OCI-LY1 (cell line): Measurements from ENCODE around the gene TECTA.

ENCODE experiments used
- H2AFZ ChIP-seq: fragments of 200-600 bp; sonication (generic), shearing (Covaris generic); 2 replicates; pipeline ENCODE4 v1.6.0; 2014; ENCODE audit warnings: antibody characterized with exemption, mild to moderate bottlenecking, low read length
- H3F3A ChIP-seq: fragments of 200-600 bp; sonication (generic), shearing (Covaris generic); 2 replicates; pipeline ENCODE4 v1.6.0; 2014; ENCODE audit warnings: mild to moderate bottlenecking, antibody characterized with exemption, low read length, moderate library complexity; ENCODE audit not compliant: insufficient read depth
- H3K27ac ChIP-seq: fragments of 200-600 bp; sonication (generic); 2 replicates; pipeline ENCODE4 v1.5.1; 2014; ENCODE audit warnings: low read length, mixed run types, mild to moderate bottlenecking, low read depth; ENCODE audit not compliant: poor library complexity, severe bottlenecking
- H3K27me3 ChIP-seq: fragments of 200-600 bp; sonication (generic); 2 replicates; pipeline ENCODE4 v1.6.0; 2014; ENCODE audit warnings: antibody characterized with exemption, mild to moderate bottlenecking, low read length, moderate library complexity; ENCODE audit not compliant: insufficient read depth
- H3K36me3 ChIP-seq: fragments of 200-600 bp; sonication (generic); 2 replicates; pipeline ENCODE4 v1.6.1; 2014; ENCODE audit warnings: mild to moderate bottlenecking, antibody characterized with exemption, low read length, moderate library complexity, mixed read lengths; ENCODE audit not compliant: insufficient read depth
- H3K4me1 ChIP-seq: fragments of 200-600 bp; sonication (generic); 2 replicates; pipeline ENCODE4 v1.5.1; 2014; ENCODE audit warnings: mild to moderate bottlenecking, low read length, moderate library complexity; ENCODE audit not compliant: insufficient read depth, severe bottlenecking
- H3K4me2 ChIP-seq: fragments of 200-600 bp; sonication (generic), shearing (Covaris generic); 2 replicates; pipeline ENCODE4 v1.6.1; 2014; ENCODE audit warnings: low read length
- H3K4me3 ChIP-seq: fragments of 200-600 bp; sonication (generic); 2 replicates; pipeline ENCODE4 v1.5.1; 2014; ENCODE audit warnings: low read length, low read depth, mild to moderate bottlenecking, mixed read lengths; ENCODE audit not compliant: poor library complexity, severe bottlenecking
- H3K79me2 ChIP-seq: fragments of 200-600 bp; shearing (Covaris generic); 2 replicates; pipeline ENCODE4 v1.6.1; 2016; ENCODE audit warnings: mixed run types, low read length, mixed read lengths; ENCODE audit not compliant: insufficient read depth
- H3K9ac ChIP-seq: fragments of 200-600 bp; sonication (generic), shearing (Covaris generic); 2 replicates; pipeline ENCODE4 v1.6.1; 2014; ENCODE audit warnings: mild to moderate bottlenecking, low read length, mixed read lengths
- H3K9me2 ChIP-seq: fragments of 200-600 bp; sonication (generic), shearing (Covaris generic); 2 replicates; pipeline ENCODE4 v1.6.1; 2014; ENCODE audit warnings: low read depth, mild to moderate bottlenecking, low read length, mixed read lengths
- H3K9me3 ChIP-seq: fragments of 200-600 bp; shearing (Covaris generic); 2 replicates; pipeline ENCODE4 v1.6.1; 2014; ENCODE audit warnings: low read length, mixed read lengths
- H4K20me1 ChIP-seq: fragments of 200-600 bp; sonication (generic), shearing (Covaris generic); 2 replicates; pipeline ENCODE4 v1.6.0; 2016; ENCODE audit warnings: mild to moderate bottlenecking, low read length; ENCODE audit not compliant: insufficient read depth
- CTCF ChIP-seq: fragments of 200-600 bp; sonication (generic), shearing (Covaris generic); IDR thresholded peaks from 2 replicates; pipeline ENCODE4 v1.5.1; 2017; ENCODE audit warnings: mild to moderate bottlenecking, antibody characterized with exemption, low read length, moderate library complexity, mixed read lengths
- EZH2 ChIP-seq: fragments of 200-600 bp; sonication (generic), shearing (Covaris generic); IDR thresholded peaks from 2 replicates; pipeline ENCODE4 v1.8.0; 2017; ENCODE audit warnings: borderline replicate concordance, mixed run types, mild to moderate bottlenecking, antibody characterized with exemption, low read length, moderate library complexity, mixed read lengths

TECTA gene

GRCh38 chr11:121132211-121132976, 31.4 kb downstream of the TECTA start:
- Histone ChIP-seq H4K20me1 (no peaks in the 10 kb centered on the region), H3K9ac (no peak overlapping the region), H3F3A (no peaks in the 10 kb centered on the region), H3K4me2 (no peak overlapping the region), H3K9me3 (no peaks in the 10 kb centered on the region), H3K27me3 (no peaks in the 10 kb centered on the region; the same call in 1 of the 2 replicates), H2AFZ (no peak overlapping the region), H3K79me2 (no peaks in the 10 kb centered on the region), H3K4me3 (no peak overlapping the region), H3K4me1 (no peaks in the 10 kb centered on the region), H3K9me2 (no peaks in the 10 kb centered on the region), H3K36me3 (no peaks in the 10 kb centered on the region), H3K27ac (no peak overlapping the region)
- TF ChIP-seq CTCF (no peak), EZH2 (no peak)

GRCh38 chr11:121134741-121135312, 33.8 kb downstream of the TECTA start:
- no peak overlapping the region for H3K4me3 ChIP-seq
- no peaks in the 10 kb centered on the region for H3K9me2 ChIP-seq
- H3F3A ChIP-seq = no peaks in the 10 kb centered on the region
- TF ChIP-seq CTCF (no peak), EZH2 (no peak)
- H3K27me3 ChIP-seq = no peaks in the 10 kb centered on the region; the same call in 1 of the 2 replicates
- no peaks in the 10 kb centered on the region for H3K79me2 ChIP-seq
- no peaks in the 10 kb centered on the region for H3K4me1 ChIP-seq
- no peaks in the 10 kb centered on the region for H4K20me1 ChIP-seq
- no peak overlapping the region for H3K27ac ChIP-seq
- H3K36me3 ChIP-seq = no peaks in the 10 kb centered on the region
- no peak overlapping the region for H3K4me2 ChIP-seq
- H2AFZ ChIP-seq = no peak overlapping the region
- H3K9me3 ChIP-seq = no peaks in the 10 kb centered on the region
- H3K9ac ChIP-seq = no peak overlapping the region

- Histone ChIP-seq H3K27ac (no peak overlapping the region), H3K79me2 (no peaks in the 10 kb centered on the region)
Observed at GRCh38 chr11:121137005-121137404, 36.0 kb downstream of the TECTA start.

More at GRCh38 chr11:121137005-121137404, 36.0 kb downstream of the TECTA start:
- H2AFZ ChIP-seq = no peak overlapping the region
- no peaks in the 10 kb centered on the region for H3K9me2 ChIP-seq
- no peak overlapping the region for H3K4me3 ChIP-seq
- no peaks in the 10 kb centered on the region for H3K4me1 ChIP-seq
- H3K36me3 ChIP-seq = no peaks in the 10 kb centered on the region
- no peak overlapping the region for H3K4me2 ChIP-seq
- H3K27me3 ChIP-seq = no peaks in the 10 kb centered on the region
- H3K9ac ChIP-seq = no peak overlapping the region
- TF ChIP-seq EZH2 (no peak), CTCF (no peak)
- H3K9me3 ChIP-seq = no peaks in the 10 kb centered on the region
- no peaks in the 10 kb centered on the region for H4K20me1 ChIP-seq
- H3F3A ChIP-seq = no peaks in the 10 kb centered on the region
